ENCODE data around the gene CIPC. TPM values are rescaled to one million over a fixed set of nuclear protein-coding genes. Genes with fewer than 3 reads are reported as not detected.

The CIPC gene
- total and polyA plus RNA-seq, 2 of the 4 experiments (the other 2 are of a cell fraction) = 6.6 to 12.9 TPM

DNA sequence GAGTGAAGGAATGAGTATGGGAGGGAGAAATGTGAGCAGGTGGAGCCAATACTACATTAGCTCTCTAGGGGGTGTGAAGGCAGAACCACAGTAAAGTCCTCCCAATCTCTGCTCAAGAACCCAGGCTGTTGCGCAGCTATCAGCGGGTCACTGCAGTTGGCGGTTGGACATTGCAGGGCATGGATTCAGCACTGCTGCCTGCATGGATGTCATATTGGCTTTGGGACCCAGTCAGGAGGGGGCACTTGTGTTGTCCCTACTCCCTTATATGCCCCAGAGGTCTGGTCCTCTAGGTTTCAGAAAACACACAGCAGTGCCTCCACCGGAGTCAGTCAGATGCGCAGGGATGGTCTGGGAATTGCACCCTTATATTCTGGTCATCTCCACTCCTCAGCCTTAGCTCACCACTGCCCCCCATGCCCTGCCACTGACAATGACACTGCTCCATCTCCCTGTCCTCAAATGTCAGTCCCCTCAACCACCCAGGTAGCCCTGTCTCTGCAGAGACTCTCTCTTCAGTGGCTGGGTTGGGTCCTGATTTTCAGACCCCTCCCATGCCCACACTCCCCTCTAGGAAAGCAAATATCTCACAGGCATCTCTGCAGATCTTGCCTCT, 33.9 kb downstream of the CIPC start:
- Histone ChIP-seq H3K4me2 (ENCODE audit: low read depth, low read length) (no peak overlapping the region), H2BK5ac (ENCODE audit: low read depth, low read length, poor library complexity, severe bottlenecking) (no peak overlapping the region), H4K5ac (ENCODE audit: low read depth, low read length) (no peak overlapping the region), H2BK120ac (ENCODE audit: low read depth, low read length) (no peak overlapping the region), H3K4me3 (ENCODE audit: insufficient read depth, low read depth, low read length) (no peak overlapping the region), H3K27me3 (ENCODE audit: control insufficient read depth, insufficient read depth, low read length) (peaks cover 43% of the 10 kb centered on the region), H3K36me3 (ENCODE audit: control insufficient read depth, insufficient read depth, low read length) (no peaks in the 10 kb centered on the region), H3K4me1 (ENCODE audit: control insufficient read depth, insufficient read depth, low read length) (no peaks in the 10 kb centered on the region), H3K79me1 (ENCODE audit: low read depth in 1 of 2, low read length in 2 of 2) (no peaks in the 10 kb centered on the region), H4K91ac (ENCODE audit: insufficient read depth, low read depth, low read length) (no peak overlapping the region), H3K27ac (ENCODE audit: insufficient read depth, low read length) (no peak overlapping the region), H3K18ac (ENCODE audit: low read depth, low read length) (no peak overlapping the region), H3K9me3 (ENCODE audit: control insufficient read depth, insufficient read depth, low read length) (no peaks in the 10 kb centered on the region), H3K56ac (ENCODE audit: extremely low read depth, insufficient read depth, low read length) (no peak overlapping the region), H3K4ac (ENCODE audit: low read depth, low read length) (no peak overlapping the region), H2AK5ac (ENCODE audit: low read depth, low read length) (no peak overlapping the region), H3K23ac (ENCODE audit: low read depth, low read length) (no peak overlapping the region), H3K14ac (replicated peaks; ENCODE audit: low read depth, low read length) (no peak overlapping the region), H3K9ac (ENCODE audit: low read depth, low read length) (no peak overlapping the region), H2AK9ac (replicated peaks; ENCODE audit: low read depth, low read length, poor library complexity) (no peak overlapping the region), H2BK20ac (ENCODE audit: low read depth, low read length) (no peak overlapping the region), H4K8ac (ENCODE audit: low read depth in 2 of 2, low read length in 2 of 2) (no peak overlapping the region), H2BK15ac (ENCODE audit: low read depth, low read length) (no peak overlapping the region), H3K9me1 (ENCODE audit: insufficient read depth, low read length) (no peaks in the 10 kb centered on the region), H4K20me1 (ENCODE audit: insufficient read depth, low read length) (no peaks in the 10 kb centered on the region), H2AFZ (replicated peaks; ENCODE audit: low read length, poor library complexity) (no peak overlapping the region)
- POLR2A ChIA-PET (ENCODE audit: unreplicated experiment) = no interaction called here
- no TSS peak for BruUV-seq (replicated peaks)
- dilution Hi-C loops (cut with HindIII; ENCODE audit: low sequenced_read_pairs, unreplicated experiment) = no loop called here
- ATAC-seq (ENCODE audit: low read depth) (no peak), DNase-seq (no peak)
- TF ChIP-seq RAD21 (IDR thresholded peaks at IDR 0.05; ENCODE audit: low read length) (no peak), RFX5 (IDR thresholded peaks at IDR 0.05; ENCODE audit: low read depth, low read length) (no peak), CEBPB (IDR thresholded peaks at IDR 0.05; ENCODE audit: low read depth, low read length) (no peak), POLR2A (IDR thresholded peaks at IDR 0.05; ENCODE audit: low read depth, low read length) (no peak), CHD1 (IDR thresholded peaks at IDR 0.05; ENCODE audit: low read depth, low read length) (no peak), MAFK (IDR thresholded peaks at IDR 0.05; ENCODE audit: low read depth, low read length) (no peak), MAZ (IDR thresholded peaks at IDR 0.05; ENCODE audit: borderline replicate concordance, low read depth, low read length) (no peak), FOS (IDR thresholded peaks at IDR 0.05; ENCODE audit: low read depth, low read length) (no peak), NFE2L2 (IDR thresholded peaks at IDR 0.05; ENCODE audit: low read depth, low read length) (no peak), MXI1 (IDR thresholded peaks at IDR 0.05; ENCODE audit: borderline replicate concordance, low read depth, low read length) (no peak), SMC3 (IDR thresholded peaks at IDR 0.05; ENCODE audit: low read depth, low read length) (no peak), BHLHE40 (IDR thresholded peaks at IDR 0.05; ENCODE audit: low read depth, low read length) (no peak), RCOR1 (IDR thresholded peaks at IDR 0.05; ENCODE audit: insufficient replicate concordance, low read length) (no peak)
- TF ChIP-seq, protein P1, sequence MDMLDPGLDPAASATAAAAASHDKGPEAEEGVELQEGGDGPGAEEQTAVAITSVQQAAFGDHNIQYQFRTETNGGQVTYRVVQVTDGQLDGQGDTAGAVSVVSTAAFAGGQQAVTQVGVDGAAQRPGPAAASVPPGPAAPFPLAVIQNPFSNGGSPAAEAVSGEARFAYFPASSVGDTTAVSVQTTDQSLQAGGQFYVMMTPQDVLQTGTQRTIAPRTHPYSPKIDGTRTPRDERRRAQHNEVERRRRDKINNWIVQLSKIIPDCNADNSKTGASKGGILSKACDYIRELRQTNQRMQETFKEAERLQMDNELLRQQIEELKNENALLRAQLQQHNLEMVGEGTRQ (IDR thresholded peaks at IDR 0.05; ENCODE audit: low read depth, low read length) = no peak
- TF ChIP-seq, protein P2, sequence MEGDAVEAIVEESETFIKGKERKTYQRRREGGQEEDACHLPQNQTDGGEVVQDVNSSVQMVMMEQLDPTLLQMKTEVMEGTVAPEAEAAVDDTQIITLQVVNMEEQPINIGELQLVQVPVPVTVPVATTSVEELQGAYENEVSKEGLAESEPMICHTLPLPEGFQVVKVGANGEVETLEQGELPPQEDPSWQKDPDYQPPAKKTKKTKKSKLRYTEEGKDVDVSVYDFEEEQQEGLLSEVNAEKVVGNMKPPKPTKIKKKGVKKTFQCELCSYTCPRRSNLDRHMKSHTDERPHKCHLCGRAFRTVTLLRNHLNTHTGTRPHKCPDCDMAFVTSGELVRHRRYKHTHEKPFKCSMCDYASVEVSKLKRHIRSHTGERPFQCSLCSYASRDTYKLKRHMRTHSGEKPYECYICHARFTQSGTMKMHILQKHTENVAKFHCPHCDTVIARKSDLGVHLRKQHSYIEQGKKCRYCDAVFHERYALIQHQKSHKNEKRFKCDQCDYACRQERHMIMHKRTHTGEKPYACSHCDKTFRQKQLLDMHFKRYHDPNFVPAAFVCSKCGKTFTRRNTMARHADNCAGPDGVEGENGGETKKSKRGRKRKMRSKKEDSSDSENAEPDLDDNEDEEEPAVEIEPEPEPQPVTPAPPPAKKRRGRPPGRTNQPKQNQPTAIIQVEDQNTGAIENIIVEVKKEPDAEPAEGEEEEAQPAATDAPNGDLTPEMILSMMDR (conservative IDR thresholded peaks at IDR 0.05; ENCODE audit: low read depth, low read length) = no peak
- TF ChIP-seq, protein P3, sequence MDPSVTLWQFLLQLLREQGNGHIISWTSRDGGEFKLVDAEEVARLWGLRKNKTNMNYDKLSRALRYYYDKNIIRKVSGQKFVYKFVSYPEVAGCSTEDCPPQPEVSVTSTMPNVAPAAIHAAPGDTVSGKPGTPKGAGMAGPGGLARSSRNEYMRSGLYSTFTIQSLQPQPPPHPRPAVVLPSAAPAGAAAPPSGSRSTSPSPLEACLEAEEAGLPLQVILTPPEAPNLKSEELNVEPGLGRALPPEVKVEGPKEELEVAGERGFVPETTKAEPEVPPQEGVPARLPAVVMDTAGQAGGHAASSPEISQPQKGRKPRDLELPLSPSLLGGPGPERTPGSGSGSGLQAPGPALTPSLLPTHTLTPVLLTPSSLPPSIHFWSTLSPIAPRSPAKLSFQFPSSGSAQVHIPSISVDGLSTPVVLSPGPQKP (IDR thresholded peaks at IDR 0.05; ENCODE audit: borderline replicate concordance, low read depth, low read length) = no peak
- CTCF ChIA-PET = no interaction called here
- WGBS, 2 experiments (ENCODE audit: extremely low coverage in 2 of 2, insufficient read length in 1 of 2) = 80% methylated on average over 5 of the region's 5 CpGs; no CpG with 5 or more reads in 1 of the 2 experiments
- intact Hi-C loops (cut with micrococcal nuclease) = no loop called here
- in situ Hi-C loops (cut with MboI; ENCODE audit: low sequenced_read_pairs) = no loop called here

All from IMR-90 (cell line).